Gastrocnemius medialis (tissue), 4 donors: ENCODE data around the gene ZNF630.

Experiments used
- POLR2A ChIP-seq, 2 donors: fragments of 450-650 bp; IDR thresholded peaks; one replicate each; pipeline ENCODE4 v1.6.1; 2017; ENCODE audit warnings: antibody characterized with exemption in 2 of 2, mild to moderate bottlenecking in 2 of 2, moderate library complexity in 2 of 2
- TF ChIP-seq, protein P1 (sequence below), 5 experiments: fragments of 450-650 bp in 3 of 5; fragments of 200-600 bp in 2 of 5; sonication (generic) in 2 of 5; IDR thresholded peaks in 4 of 5; conservative IDR thresholded peaks in 1 of 5; 1 replicate in 4 of 5; 2 replicates in 1 of 5; pipeline ENCODE4 v1.5.1; 2016 to 2019; ENCODE audit warnings: antibody characterized with exemption in 5 of 5, mild to moderate bottlenecking in 3 of 5, moderate library complexity in 3 of 5

DNA sequence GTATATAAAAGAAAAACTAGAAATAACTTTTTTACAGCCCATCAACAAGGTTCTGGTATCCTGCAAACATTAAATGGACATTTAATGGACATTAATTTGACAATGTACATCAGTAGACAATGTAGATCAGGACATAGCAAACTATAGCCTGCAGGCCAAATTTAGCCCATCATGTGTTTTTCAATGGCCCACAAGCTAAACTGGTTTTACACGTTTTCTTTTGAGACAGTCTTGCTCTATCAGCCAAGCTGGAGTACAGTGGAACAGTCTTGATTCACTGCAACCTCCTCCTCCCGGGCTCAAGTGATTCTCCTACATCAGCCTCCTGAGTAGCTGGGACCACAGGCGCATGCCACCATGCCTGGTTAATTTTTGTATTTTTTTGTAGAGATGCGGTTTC, 7.2 kb downstream of the ZNF630 start:
- TF ChIP-seq POLR2A (IDR thresholded peaks at IDR 0.05): no peak
- TF ChIP-seq, protein P1, sequence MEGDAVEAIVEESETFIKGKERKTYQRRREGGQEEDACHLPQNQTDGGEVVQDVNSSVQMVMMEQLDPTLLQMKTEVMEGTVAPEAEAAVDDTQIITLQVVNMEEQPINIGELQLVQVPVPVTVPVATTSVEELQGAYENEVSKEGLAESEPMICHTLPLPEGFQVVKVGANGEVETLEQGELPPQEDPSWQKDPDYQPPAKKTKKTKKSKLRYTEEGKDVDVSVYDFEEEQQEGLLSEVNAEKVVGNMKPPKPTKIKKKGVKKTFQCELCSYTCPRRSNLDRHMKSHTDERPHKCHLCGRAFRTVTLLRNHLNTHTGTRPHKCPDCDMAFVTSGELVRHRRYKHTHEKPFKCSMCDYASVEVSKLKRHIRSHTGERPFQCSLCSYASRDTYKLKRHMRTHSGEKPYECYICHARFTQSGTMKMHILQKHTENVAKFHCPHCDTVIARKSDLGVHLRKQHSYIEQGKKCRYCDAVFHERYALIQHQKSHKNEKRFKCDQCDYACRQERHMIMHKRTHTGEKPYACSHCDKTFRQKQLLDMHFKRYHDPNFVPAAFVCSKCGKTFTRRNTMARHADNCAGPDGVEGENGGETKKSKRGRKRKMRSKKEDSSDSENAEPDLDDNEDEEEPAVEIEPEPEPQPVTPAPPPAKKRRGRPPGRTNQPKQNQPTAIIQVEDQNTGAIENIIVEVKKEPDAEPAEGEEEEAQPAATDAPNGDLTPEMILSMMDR (IDR thresholded peaks at IDR 0.05 in 4 of 5, conservative IDR thresholded peaks at IDR 0.05 in 1 of 5): no peak
